Large intestine (tissue), 3 donors: Measurements from ENCODE around the gene AGTPBP1. TPM values are rescaled to one million over a fixed set of nuclear protein-coding genes. Genes with fewer than 3 reads are reported as not detected.

Source experiments
- DNase-seq, 2 donors: peaks; one replicate each; pipeline versions ENCODE4 v3.0.0 to v3.0.0-alpha.2; 2013
- H3K27ac ChIP-seq: one replicate; pipeline ENCODE4 v1.5.1; 2013; ENCODE audit warnings: low read length
- H3K27me3 ChIP-seq: 2 replicates; pipeline ENCODE4 v1.6.1; 2013; ENCODE audit warnings: low read length; ENCODE audit not compliant: control insufficient read depth, insufficient read depth
- H3K36me3 ChIP-seq: 2 replicates; pipeline ENCODE4 v1.6.1; 2013; ENCODE audit warnings: low read length; ENCODE audit not compliant: control insufficient read depth, insufficient read depth
- H3K4me1 ChIP-seq: one replicate; pipeline ENCODE4 v1.6.1; 2013; ENCODE audit warnings: low read length; ENCODE audit not compliant: control insufficient read depth, insufficient read depth
- H3K4me3 ChIP-seq: one replicate; pipeline ENCODE4 v1.5.1; 2013; ENCODE audit warnings: low read length
- H3K9me3 ChIP-seq: one replicate; pipeline ENCODE4 v1.6.1; 2013; ENCODE audit warnings: mild to moderate bottlenecking, low read depth, low read length, moderate library complexity; ENCODE audit not compliant: control insufficient read depth
- WGBS: methylation state at CpG from one replicate; pipeline ENCODE4 v1.1.5; 2013; ENCODE audit warnings: low lambda C conversion rate; ENCODE audit not compliant: insufficient coverage; 5-methylcytosine and 5-hydroxymethylcytosine counted together
- polyA plus RNA-seq: library from polyadenylated mRNA; unstranded; fragments of 120-200 nt; gene quantifications from one replicate; pipeline ENCODE4 v1.2.1, GENCODE V29; 2013

AGTPBP1 gene
- polyA plus RNA-seq, 1 donor: 12.9 TPM

- DNase-seq: no peak
- Histone ChIP-seq H3K9me3 (no peaks in the 10 kb centered on the region), H3K36me3 (no peaks in the 10 kb centered on the region), H3K4me3 (no peak overlapping the region), H3K4me1 (no peaks in the 10 kb centered on the region), H3K27ac (no peak overlapping the region), H3K27me3 (no peaks in the 10 kb centered on the region)
- no CpG with 5 or more reads among the region's 1 CpG for WGBS
Measured at GRCh38 chr9:85543196-85543595, 198.6 kb downstream of the AGTPBP1 start.

DNA sequence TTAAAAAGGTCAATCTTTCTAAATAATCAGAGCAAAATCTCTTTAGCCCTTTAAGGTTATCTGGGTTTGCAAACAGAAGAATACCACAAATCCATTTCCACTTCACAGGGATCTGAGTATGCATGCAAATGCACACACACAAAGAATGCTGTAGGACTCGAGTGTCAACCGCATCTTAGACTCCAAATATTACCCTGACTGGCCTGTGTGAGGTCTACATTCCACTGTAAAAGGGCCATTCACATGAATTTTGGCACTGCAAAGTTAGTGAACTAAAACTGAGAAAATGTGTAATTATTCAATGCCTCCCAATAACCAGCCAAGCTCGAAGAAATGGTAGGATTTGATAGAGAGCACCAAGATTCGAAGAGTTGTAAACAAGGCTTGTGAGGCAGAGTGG, 199.9 kb downstream of the AGTPBP1 start:
- Histone ChIP-seq H3K4me1 (no peaks in the 10 kb centered on the region), H3K36me3 (no peaks in the 10 kb centered on the region), H3K9me3 (no peaks in the 10 kb centered on the region), H3K27ac (no peak overlapping the region), H3K4me3 (no peak overlapping the region), H3K27me3 (no peaks in the 10 kb centered on the region)
- 50% methylated on average over 1 of the region's 4 CpGs for WGBS
- DNase-seq: no peak

GRCh38 chr9:85536514-85536913, 205.2 kb downstream of the AGTPBP1 start:
- H3K4me1 ChIP-seq: no peaks in the 10 kb centered on the region
- H3K9me3 ChIP-seq: no peaks in the 10 kb centered on the region
- no peak overlapping the region for H3K4me3 ChIP-seq
- H3K27me3 ChIP-seq: no peaks in the 10 kb centered on the region
- H3K27ac ChIP-seq: no peak overlapping the region
- no peak for DNase-seq
- H3K36me3 ChIP-seq: no peaks in the 10 kb centered on the region
- 96% methylated on average over 4 of the region's 6 CpGs for WGBS

DNA sequence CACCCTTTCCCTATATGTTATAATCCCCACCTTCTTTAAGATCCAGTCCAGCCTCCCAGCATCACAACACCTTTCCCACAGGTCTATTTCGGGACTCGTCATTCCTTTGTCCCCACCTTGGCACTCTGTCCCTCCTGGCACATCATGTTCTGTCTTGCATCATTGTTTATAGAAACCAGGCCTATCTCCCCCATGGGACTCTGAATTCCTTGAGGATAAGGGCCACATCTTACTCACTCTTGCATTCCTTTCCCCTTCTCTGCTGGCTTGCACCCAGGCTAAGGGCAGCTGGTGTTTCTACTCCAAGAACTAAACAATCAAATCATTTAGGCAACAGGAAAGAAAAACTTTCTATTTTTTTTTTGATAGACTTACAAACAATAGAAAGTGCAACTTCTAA, 205.7 kb downstream of the AGTPBP1 start:
- no peaks in the 10 kb centered on the region for H3K27me3 ChIP-seq
- no peak for DNase-seq
- H3K9me3 ChIP-seq: no peaks in the 10 kb centered on the region
- H3K36me3 ChIP-seq: no peaks in the 10 kb centered on the region
- no peaks in the 10 kb centered on the region for H3K4me1 ChIP-seq
- no CpG with 5 or more reads among the region's 2 CpGs for WGBS
- H3K4me3 ChIP-seq: no peak overlapping the region
- H3K27ac ChIP-seq: no peak overlapping the region

DNA sequence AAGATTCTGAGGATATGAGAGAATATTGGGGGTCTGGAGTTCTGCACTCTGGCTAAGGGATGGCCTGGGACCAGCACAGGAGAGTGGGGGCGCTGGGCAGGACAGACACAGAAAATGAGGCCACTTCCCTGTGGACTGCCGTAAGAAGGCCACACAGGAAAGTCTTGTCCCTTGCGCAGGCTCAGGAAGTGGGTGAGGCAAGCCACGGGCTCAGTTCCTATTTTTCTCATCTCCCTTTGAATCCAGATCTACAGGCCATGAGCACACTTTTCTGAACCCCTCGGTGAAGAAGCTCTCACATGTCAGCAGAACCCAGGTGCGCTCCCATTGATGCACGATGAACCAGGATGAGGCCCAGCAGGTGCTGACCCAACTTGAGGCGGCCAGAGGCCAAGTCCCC, 207.4 kb downstream of the AGTPBP1 start:
- H3K9me3 ChIP-seq: no peaks in the 10 kb centered on the region

GRCh38 chr9:85533538-85533937, 208.2 kb downstream of the AGTPBP1 start:
- Histone ChIP-seq H3K4me1 (no peaks in the 10 kb centered on the region), H3K4me3 (no peak overlapping the region), H3K27me3 (no peaks in the 10 kb centered on the region), H3K36me3 (no peaks in the 10 kb centered on the region), H3K27ac (no peak overlapping the region), H3K9me3 (no peaks in the 10 kb centered on the region)
- no peak for DNase-seq
- 100% methylated on average over 2 of the region's 4 CpGs for WGBS

More for the DNA sequence above, 207.4 kb downstream of the AGTPBP1 start:
- Histone ChIP-seq H3K4me3 (no peak overlapping the region), H3K27me3 (no peaks in the 10 kb centered on the region), H3K27ac (no peak overlapping the region), H3K4me1 (no peaks in the 10 kb centered on the region), H3K36me3 (no peaks in the 10 kb centered on the region)
- no CpG with 5 or more reads among the region's 8 CpGs for WGBS
- no peak for DNase-seq

GRCh38 chr9:85530721-85531120, 211.0 kb downstream of the AGTPBP1 start:
- Histone ChIP-seq H3K4me1 (no peaks in the 10 kb centered on the region), H3K4me3 (no peak overlapping the region), H3K9me3 (no peaks in the 10 kb centered on the region), H3K27ac (no peak overlapping the region), H3K36me3 (no peaks in the 10 kb centered on the region), H3K27me3 (peaks cover under 1% of the 10 kb centered on the region)
- DNase-seq: no peak
- no CpG with 5 or more reads among the region's 5 CpGs for WGBS

DNA sequence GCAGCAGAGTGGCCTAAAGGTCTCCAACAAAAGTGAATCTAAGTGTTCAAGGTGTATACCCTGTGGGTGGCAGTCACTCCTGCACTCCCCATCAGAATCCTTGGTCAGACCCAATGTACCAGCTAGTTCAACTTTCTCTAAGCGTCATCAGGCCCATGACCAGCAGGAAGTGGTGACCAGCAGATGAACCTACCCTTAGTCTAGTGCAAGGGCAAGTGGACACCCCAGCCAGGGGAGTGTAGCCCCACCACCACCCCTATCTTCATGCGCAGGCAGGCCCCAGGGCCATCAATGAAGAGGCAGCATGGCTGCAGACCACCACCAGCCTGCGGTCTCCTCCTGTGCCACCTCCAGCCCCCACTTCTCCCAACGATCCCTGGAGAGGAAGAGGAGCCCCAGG, 213.1 kb downstream of the AGTPBP1 start:
- DNase-seq: no peak
- no peaks in the 10 kb centered on the region for H3K9me3 ChIP-seq
- no peaks in the 10 kb centered on the region for H3K4me1 ChIP-seq
- H3K36me3 ChIP-seq: no peaks in the 10 kb centered on the region
- no peak overlapping the region for H3K27ac ChIP-seq
- no CpG with 5 or more reads among the region's 4 CpGs for WGBS
- H3K4me3 ChIP-seq: no peak overlapping the region
- H3K27me3 ChIP-seq: peaks cover 12% of the 10 kb centered on the region

- WGBS: no CpG with 5 or more reads among the region's 5 CpGs
- no peak for DNase-seq
- no peaks in the 10 kb centered on the region for H3K36me3 ChIP-seq
- H3K27ac ChIP-seq: no peak overlapping the region
- H3K27me3 ChIP-seq: peaks cover 16% of the 10 kb centered on the region
- H3K9me3 ChIP-seq: no peaks in the 10 kb centered on the region
- no peaks in the 10 kb centered on the region for H3K4me1 ChIP-seq
- H3K4me3 ChIP-seq: no peak overlapping the region
Measured at GRCh38 chr9:85528142-85528541, 213.6 kb downstream of the AGTPBP1 start.

- H3K27me3 ChIP-seq: peaks cover 22% of the 10 kb centered on the region
- no peak for DNase-seq
Measured at GRCh38 chr9:85527331-85528020, 214.3 kb downstream of the AGTPBP1 start.

DNA sequence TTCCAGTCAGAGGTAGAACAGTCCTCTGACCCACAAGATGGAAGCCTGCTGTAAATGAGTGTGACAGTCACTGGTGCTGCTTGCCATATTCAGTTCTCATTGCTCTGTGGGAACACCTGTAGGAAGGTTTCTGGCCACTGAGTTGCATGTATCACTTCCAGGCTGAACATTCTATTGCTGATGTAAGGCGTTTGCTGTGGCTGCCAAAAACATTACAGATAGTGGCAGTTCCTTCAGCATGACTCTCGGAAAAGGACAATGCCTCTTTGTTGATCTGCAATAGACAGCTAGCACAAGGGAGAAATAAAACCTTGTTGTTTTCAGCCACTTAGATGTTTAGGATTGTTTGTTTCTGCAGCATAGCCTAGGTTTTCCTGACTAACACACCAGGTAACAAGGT, 217.2 kb downstream of the AGTPBP1 start:
- no peaks in the 10 kb centered on the region for H3K9me3 ChIP-seq
- no peak for DNase-seq

More at GRCh38 chr9:85527331-85528020, 214.3 kb downstream of the AGTPBP1 start:
- H3K4me1 ChIP-seq: no peaks in the 10 kb centered on the region
- 60% methylated on average over 1 of the region's 4 CpGs for WGBS
- no peak overlapping the region for H3K4me3 ChIP-seq
- H3K9me3 ChIP-seq: no peaks in the 10 kb centered on the region
- H3K27ac ChIP-seq: no peak overlapping the region
- no peaks in the 10 kb centered on the region for H3K36me3 ChIP-seq

More for the DNA sequence above, 217.2 kb downstream of the AGTPBP1 start:
- no CpG with 5 or more reads among the region's 2 CpGs for WGBS
- H3K36me3 ChIP-seq: no peaks in the 10 kb centered on the region
- H3K27ac ChIP-seq: no peak overlapping the region
- H3K27me3 ChIP-seq: peaks cover 34% of the 10 kb centered on the region
- H3K4me3 ChIP-seq: no peak overlapping the region
- no peaks in the 10 kb centered on the region for H3K4me1 ChIP-seq
